T47D (cell line): ENCODE results near the gene SLC27A1.
"Not testable (repeated sequence)": the region's sequence is repeated elsewhere in the genome, so short reads cannot be mapped to it uniquely, and the experiment has no call there.

ENCODE experiments used
- DNase-seq, 2 experiments: peaks; one replicate each; pipeline versions ENCODE4 v3.0.0 to v3.0.0-alpha.2; 2011 to 2012; ENCODE audit warnings: low read depth in 1 of 2, low spot score in 1 of 2
- JUND ChIP-seq: IDR thresholded peaks from 2 replicates; pipeline ENCODE4 v1.6.1; 2012; ENCODE audit warnings: low read depth
- in situ Hi-C: cut with HindIII; loops from 2 replicates; pipeline ENCODE4 v1.10.0; 2016; ENCODE audit warnings: low sequenced_read_pairs, low pct_unique_long_range_greater_than_20kb

The SLC27A1 gene

GRCh38 chr19:17497149-17497798 lies 26.9 kb downstream of the SLC27A1 start:
- in situ Hi-C loops, result no loop called here
- no peak for DNase-seq
- no peak for TF ChIP-seq JUND

- in situ Hi-C loops, result not testable (repeated sequence)
- DNase-seq, result peak in 1 of 2 experiments; percentile 25
These were observed 28.7 kb downstream of the SLC27A1 start for GRCh38 chr19:17499025-17499424.

GRCh38 chr19:17499648-17500446 lies 29.5 kb downstream of the SLC27A1 start:
- no peak for TF ChIP-seq JUND
- no peak for DNase-seq
- in situ Hi-C loops, result no loop called here

- no peak for TF ChIP-seq JUND
- no peak for DNase-seq
- in situ Hi-C loops, result no loop called here
These were observed 30.3 kb downstream of the SLC27A1 start for GRCh38 chr19:17500447-17501198.

DNA sequence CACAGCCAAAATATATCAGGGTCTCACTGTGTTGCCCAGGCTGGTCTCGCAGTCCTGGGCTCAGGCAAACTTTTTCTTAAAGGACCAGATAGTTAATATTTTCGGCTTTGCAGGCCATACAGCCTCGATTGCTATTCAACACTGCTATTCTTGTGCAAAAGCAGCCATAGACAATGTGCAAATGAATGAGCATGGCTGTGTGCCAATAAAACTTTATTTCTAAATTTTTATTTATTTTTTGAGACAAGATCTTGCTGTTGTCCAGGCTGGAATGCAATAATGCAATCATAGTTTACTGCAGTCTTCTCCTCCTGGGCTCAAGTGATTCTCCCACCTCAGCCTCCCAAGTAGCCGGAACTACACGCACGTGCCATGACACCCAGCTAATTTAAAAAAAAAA lies 32.9 kb downstream of the SLC27A1 start:
- in situ Hi-C loops, result no loop called here
- no peak for TF ChIP-seq JUND
- DNase-seq, result no peak

GRCh38 chr19:17504030-17504429 lies 33.7 kb downstream of the SLC27A1 start:
- DNase-seq, result no peak
- no peak for TF ChIP-seq JUND
- in situ Hi-C loops, result no loop called here

DNA sequence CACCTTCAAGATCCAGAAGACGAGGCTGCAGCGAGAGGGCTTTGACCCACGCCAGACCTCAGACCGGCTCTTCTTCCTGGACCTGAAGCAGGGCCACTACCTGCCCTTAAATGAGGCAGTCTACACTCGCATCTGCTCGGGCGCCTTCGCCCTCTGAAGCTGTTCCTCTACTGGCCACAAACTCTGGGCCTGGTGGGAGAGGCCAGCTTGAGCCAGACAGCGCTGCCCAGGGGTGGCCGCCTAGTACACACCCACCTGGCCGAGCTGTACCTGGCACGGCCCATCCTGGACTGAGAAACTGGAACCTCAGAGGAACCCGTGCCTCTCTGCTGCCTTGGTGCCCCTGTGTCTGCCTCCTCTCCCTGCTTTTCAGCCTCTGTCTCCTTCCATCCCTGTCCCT lies 34.1 kb downstream of the SLC27A1 start:
- DNase-seq, result no peak
- in situ Hi-C loops, result no loop called here
- TF ChIP-seq JUND, result no peak

GRCh38 chr19:17505223-17505622 lies 34.9 kb downstream of the SLC27A1 start:
- no peak for TF ChIP-seq JUND
- in situ Hi-C loops, result no loop called here
- DNase-seq, result no peak

- DNase-seq, result no peak
- in situ Hi-C loops, result no loop called here
- no peak for TF ChIP-seq JUND
These were observed 36.4 kb downstream of the SLC27A1 start for GRCh38 chr19:17506745-17507144.

GRCh38 chr19:17508558-17508933 lies 38.2 kb downstream of the SLC27A1 start:
- in situ Hi-C loops, DNase-seq: not testable (repeated sequence)

DNA sequence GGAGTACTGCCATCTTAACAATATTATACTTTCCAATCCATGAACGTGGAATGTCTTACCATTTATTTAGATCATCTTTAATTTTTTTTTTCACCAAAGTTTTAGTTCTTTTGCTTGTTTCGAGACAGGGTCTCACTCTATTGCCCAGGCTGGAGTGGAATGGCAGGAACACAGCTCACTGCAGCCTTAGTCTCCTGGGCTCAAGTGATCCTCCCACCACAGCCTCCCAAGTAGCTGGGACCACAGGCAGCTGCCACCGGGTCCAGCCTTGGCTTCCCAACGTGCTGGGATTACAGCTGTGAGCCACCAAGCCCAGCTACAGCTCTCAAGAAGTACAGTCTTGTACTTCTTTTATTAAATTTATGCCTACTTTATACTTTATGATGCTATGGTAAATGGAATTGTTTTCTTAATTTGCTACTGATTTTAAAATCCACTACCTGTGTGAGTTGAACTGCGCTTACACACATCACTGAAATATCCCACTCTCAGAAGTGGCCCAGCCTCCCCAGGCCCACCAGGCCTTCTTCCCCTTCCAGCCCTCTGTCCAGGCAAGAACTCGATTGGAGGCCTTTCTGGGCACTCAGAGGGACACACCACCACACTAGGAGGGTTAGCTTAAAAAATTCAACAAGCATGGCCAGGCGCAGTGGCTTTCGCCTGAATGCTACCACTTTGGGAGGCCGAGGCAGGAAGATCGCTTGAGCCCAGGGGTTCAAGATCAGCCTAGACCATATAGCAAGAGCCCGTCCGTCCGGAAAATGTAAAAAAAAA lies 40.1 kb downstream of the SLC27A1 start:
- no peak for TF ChIP-seq JUND
- DNase-seq, result no peak
- in situ Hi-C loops, result no loop called here

- in situ Hi-C loops, result no loop called here
- TF ChIP-seq JUND, result no peak
- peak; percentile 22 to 62 for DNase-seq
These were observed 41.6 kb downstream of the SLC27A1 start for GRCh38 chr19:17511724-17512573.
